HEK293 (cell line): ENCODE measurements around the gene DVL3.

Experiments used
- CTCF ChIA-PET: fragments of 350-600 bp; formaldehyde crosslinking; extraction: SDS; loops from one replicate; lab custom pipeline; 2021; ENCODE audit warnings: antibody characterized with exemption; lab: Yijun Ruan, JAX
- POLR2A ChIA-PET: fragments of 300-600 bp; formaldehyde crosslinking; extraction: SDS; loops from one replicate; lab custom pipeline; 2020; ENCODE audit warnings: antibody characterized with exemption, inconsistent platforms; lab: Yijun Ruan, JAX
- H3K27ac ChIP-seq: fragments of 200-500 bp; sonication (Bioruptor generic); 2 replicates; pipeline ENCODE4 v1.5.1; 2014; ENCODE audit warnings: low read depth, low read length, control low read depth, inconsistent platforms; ENCODE audit errors: extremely low read depth
- H3K36me3 ChIP-seq, 2 experiments: fragments of 200-500 bp in 1 of 2; sonication (Bioruptor generic) in 1 of 2; 1 replicate in 1 of 2; 2 replicates in 1 of 2; pipeline ENCODE4 v1.5.1; 2014 to 2017; ENCODE audit warnings: inconsistent platforms in 2 of 2, low read length in 2 of 2; ENCODE audit not compliant: control insufficient read depth in 2 of 2, insufficient read depth in 1 of 2
- H3K4me1 ChIP-seq: fragments of 200-500 bp; sonication (Bioruptor generic); 2 replicates; pipeline ENCODE4 v1.5.1; 2014; ENCODE audit warnings: mild to moderate bottlenecking, low read length, inconsistent platforms; ENCODE audit not compliant: control insufficient read depth, insufficient read depth
- H3K4me3 ChIP-seq: 2 replicates; pipeline ENCODE4 v1.5.1; 2011; ENCODE audit warnings: low read depth, mild to moderate bottlenecking, control low read depth, low read length, moderate library complexity
- H3K9me3 ChIP-seq: fragments of 200-500 bp; sonication (Bioruptor generic); 2 replicates; pipeline ENCODE4 v1.5.1; 2014; ENCODE audit warnings: low read depth, low read length, inconsistent platforms; ENCODE audit not compliant: control insufficient read depth, insufficient read depth
- KLF7 ChIP-seq: fragments of 450-650 bp; formaldehyde crosslinking; IDR thresholded peaks from 2 replicates; pipeline ENCODE4 v1.5.1; 2016; ENCODE audit warnings: missing biosample characterization, missing genetic modification characterization, borderline replicate concordance
- OVOL3 ChIP-seq: fragments of 450-650 bp; formaldehyde crosslinking; IDR thresholded peaks from 2 replicates; pipeline ENCODE4 v1.5.1; 2016; ENCODE audit warnings: missing biosample characterization, missing genetic modification characterization
- ZBTB17 ChIP-seq: fragments of 450-650 bp; formaldehyde crosslinking; IDR thresholded peaks from 2 replicates; pipeline ENCODE4 v1.5.1; 2016; ENCODE audit warnings: missing biosample characterization, missing genetic modification characterization
- ZIC2 ChIP-seq: fragments of 450-650 bp; formaldehyde crosslinking; IDR thresholded peaks from 2 replicates; pipeline ENCODE4 v1.5.1; 2016; ENCODE audit warnings: missing biosample characterization, missing genetic modification characterization
- ZNF239 ChIP-seq: fragments of 450-650 bp; formaldehyde crosslinking; IDR thresholded peaks from 2 replicates; pipeline ENCODE4 v1.5.1; 2016; ENCODE audit warnings: missing biosample characterization, missing genetic modification characterization
- ZNF37A ChIP-seq: fragments of 450-650 bp; IDR thresholded peaks from 2 replicates; pipeline ENCODE4 v1.5.1; 2018; ENCODE audit warnings: missing biosample characterization, missing genetic modification characterization
- ZNF555 ChIP-seq: fragments of 450-650 bp; formaldehyde crosslinking; conservative IDR thresholded peaks from 2 replicates; pipeline ENCODE4 v1.5.1; 2017; ENCODE audit warnings: missing biosample characterization, mild to moderate bottlenecking, missing genetic modification characterization, inconsistent platforms
- ZNF558 ChIP-seq: fragments of 450-650 bp; formaldehyde crosslinking; IDR thresholded peaks from 2 replicates; pipeline ENCODE4 v1.5.1; 2016; ENCODE audit warnings: missing biosample characterization, missing genetic modification characterization
- ZNF596 ChIP-seq: fragments of 450-650 bp; IDR thresholded peaks from 2 replicates; pipeline ENCODE4 v1.5.0; 2018; ENCODE audit warnings: missing biosample characterization, mild to moderate bottlenecking, missing genetic modification characterization, moderate library complexity
- ZNF654 ChIP-seq: fragments of 450-650 bp; formaldehyde crosslinking; IDR thresholded peaks from 2 replicates; pipeline ENCODE4 v1.5.1; 2016; ENCODE audit warnings: low read depth, missing biosample characterization, missing genetic modification characterization
- ZNF664 ChIP-seq: fragments of 450-650 bp; formaldehyde crosslinking; IDR thresholded peaks from 2 replicates; pipeline ENCODE4 v1.5.1; 2016; ENCODE audit warnings: missing biosample characterization, missing genetic modification characterization
- TF ChIP-seq, protein P1 (sequence below): fragments of 450-650 bp; formaldehyde crosslinking; IDR thresholded peaks from 2 replicates; pipeline ENCODE4 v1.5.1; 2016; ENCODE audit warnings: missing biosample characterization, missing genetic modification characterization, borderline replicate concordance
- TF ChIP-seq, protein P2 (sequence below): fragments of 450-650 bp; formaldehyde crosslinking; IDR thresholded peaks from 2 replicates; pipeline ENCODE4 v1.5.1; 2016; ENCODE audit warnings: missing biosample characterization, missing genetic modification characterization

The DVL3 gene

DNA sequence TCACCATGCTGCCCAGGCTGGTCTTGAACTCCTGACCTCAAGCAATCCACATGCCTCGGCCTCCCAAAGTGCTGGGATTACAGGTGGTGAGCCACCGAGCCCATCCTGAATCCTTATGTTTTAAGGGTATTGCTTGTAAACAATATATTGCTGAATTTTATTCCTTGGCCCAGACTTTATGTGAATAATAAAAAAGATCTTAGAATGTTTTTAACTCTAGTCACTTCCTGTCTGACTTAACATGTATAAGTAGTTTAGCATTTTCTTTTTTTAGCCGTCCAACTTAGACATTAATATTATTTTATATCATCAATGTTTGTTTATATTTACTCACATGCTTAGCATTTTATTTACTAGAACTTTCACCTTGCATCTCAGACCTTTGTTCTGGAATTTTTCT, 29.2 kb upstream of the DVL3 start:
- ChIA-PET CTCF (no interaction called here), POLR2A (no interaction called here)
- TF ChIP-seq, protein P1, sequence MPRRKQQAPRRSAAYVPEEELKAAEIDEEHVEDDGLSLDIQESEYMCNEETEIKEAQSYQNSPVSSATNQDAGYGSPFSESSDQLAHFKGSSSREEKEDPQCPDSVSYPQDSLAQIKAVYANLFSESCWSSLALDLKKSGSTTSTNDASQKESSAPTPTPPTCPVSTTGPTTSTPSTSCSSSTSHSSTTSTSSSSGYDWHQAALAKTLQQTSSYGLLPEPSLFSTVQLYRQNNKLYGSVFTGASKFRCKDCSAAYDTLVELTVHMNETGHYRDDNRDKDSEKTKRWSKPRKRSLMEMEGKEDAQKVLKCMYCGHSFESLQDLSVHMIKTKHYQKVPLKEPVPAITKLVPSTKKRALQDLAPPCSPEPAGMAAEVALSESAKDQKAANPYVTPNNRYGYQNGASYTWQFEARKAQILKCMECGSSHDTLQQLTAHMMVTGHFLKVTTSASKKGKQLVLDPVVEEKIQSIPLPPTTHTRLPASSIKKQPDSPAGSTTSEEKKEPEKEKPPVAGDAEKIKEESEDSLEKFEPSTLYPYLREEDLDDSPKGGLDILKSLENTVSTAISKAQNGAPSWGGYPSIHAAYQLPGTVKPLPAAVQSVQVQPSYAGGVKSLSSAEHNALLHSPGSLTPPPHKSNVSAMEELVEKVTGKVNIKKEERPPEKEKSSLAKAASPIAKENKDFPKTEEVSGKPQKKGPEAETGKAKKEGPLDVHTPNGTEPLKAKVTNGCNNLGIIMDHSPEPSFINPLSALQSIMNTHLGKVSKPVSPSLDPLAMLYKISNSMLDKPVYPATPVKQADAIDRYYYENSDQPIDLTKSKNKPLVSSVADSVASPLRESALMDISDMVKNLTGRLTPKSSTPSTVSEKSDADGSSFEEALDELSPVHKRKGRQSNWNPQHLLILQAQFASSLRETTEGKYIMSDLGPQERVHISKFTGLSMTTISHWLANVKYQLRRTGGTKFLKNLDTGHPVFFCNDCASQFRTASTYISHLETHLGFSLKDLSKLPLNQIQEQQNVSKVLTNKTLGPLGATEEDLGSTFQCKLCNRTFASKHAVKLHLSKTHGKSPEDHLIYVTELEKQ, result no peak
- TF ChIP-seq ZNF596 (tag by site-specific recombination) (no peak), ZNF555 (tag by site-specific recombination) (no peak), ZIC2 (no peak), OVOL3 (tag by site-specific recombination) (no peak), KLF7 (tag by site-specific recombination) (no peak), ZNF239 (tag by site-specific recombination) (no peak)
- no peak overlapping the region for H3K27ac ChIP-seq
- no peaks in the 10 kb centered on the region for H3K4me1 ChIP-seq
- no peaks in the 10 kb centered on the region for H3K36me3 ChIP-seq
- no peaks in the 10 kb centered on the region for H3K9me3 ChIP-seq
- no peak overlapping the region for H3K4me3 ChIP-seq

DNA sequence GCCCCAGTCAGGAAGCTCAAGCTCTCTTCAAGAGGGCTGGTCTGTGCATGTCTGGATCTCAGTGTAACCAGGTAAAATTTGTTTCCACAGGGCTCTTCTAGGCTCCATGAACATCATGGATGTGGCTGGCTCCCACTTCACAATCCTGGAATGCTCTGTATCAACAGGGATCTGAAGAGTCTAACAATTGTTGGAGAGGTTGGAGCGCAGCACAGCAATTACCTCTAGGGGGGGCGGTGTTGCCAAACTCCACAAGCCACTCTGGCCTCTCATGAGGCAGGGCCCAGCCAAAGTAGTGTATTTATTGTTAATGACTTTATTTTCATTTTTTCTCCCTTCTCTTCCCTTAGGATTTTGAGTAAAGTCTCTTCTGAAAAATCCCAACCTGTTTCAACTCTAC, 26.2 kb upstream of the DVL3 start:
- no peaks in the 10 kb centered on the region for H3K9me3 ChIP-seq
- no peak overlapping the region for H3K27ac ChIP-seq
- CTCF ChIA-PET, result no interaction called here
- no peaks in the 10 kb centered on the region for H3K4me1 ChIP-seq
- no peak overlapping the region for H3K4me3 ChIP-seq
- H3K36me3 ChIP-seq, result no peaks in the 10 kb centered on the region
- TF ChIP-seq ZNF37A (tag by site-specific recombination), result no peak
- TF ChIP-seq ZNF654, result peak; percentile 12; the same call in 1 of the 2 replicates
- TF ChIP-seq ZBTB17 (tag by site-specific recombination), result 0 out of 2 replicates have a peak, but pooled peaks have one; percentile 10
- POLR2A ChIA-PET, result no interaction called here

DNA sequence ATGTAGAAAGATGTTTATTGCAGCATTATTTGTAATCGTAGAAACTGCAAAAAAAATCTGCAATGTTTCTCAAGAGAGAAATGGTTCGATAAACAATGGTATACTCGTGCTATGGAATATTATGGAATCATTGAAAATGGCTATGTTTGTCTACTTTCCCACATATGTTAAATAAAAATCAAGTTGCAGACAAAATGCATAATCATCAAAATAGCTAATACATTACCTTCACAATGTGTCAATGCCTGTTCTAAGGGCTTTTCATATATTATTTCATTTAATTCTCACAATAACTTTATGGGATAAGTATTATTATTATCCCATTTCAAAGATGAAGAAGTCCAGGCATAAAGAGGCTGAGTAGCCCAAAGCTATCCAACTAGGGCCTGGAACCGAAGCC, 22.2 kb upstream of the DVL3 start:
- no peak overlapping the region for H3K4me3 ChIP-seq
- ChIA-PET CTCF (interaction anchor here (1.3 kb wide), 1 partner anchor 117 kb away, joined by 3 read pairs; no protein-coding TSS in a partner anchor), POLR2A (interaction anchor here (2.7 kb wide), 1 partner anchor 41 kb away, joined by 6 read pairs; the partner anchor contains the start of gene AP2M1)
- H3K4me1 ChIP-seq, result peaks cover 6% of the 10 kb centered on the region; the same call in 1 of the 2 replicates
- TF ChIP-seq, protein P2, sequence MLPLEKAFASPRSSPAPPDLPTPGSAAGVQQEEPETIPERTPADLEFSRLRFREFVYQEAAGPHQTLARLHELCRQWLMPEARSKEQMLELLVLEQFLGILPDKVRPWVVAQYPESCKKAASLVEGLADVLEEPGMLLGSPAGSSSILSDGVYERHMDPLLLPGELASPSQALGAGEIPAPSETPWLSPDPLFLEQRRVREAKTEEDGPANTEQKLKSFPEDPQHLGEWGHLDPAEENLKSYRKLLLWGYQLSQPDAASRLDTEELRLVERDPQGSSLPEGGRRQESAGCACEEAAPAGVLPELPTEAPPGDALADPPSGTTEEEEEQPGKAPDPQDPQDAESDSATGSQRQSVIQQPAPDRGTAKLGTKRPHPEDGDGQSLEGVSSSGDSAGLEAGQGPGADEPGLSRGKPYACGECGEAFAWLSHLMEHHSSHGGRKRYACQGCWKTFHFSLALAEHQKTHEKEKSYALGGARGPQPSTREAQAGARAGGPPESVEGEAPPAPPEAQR, result no peak
- TF ChIP-seq ZNF664, result peak; percentile 31; the same call in 1 of the 2 replicates
- TF ChIP-seq ZNF558 (tag by site-specific recombination), result no peak
- H3K27ac ChIP-seq, result no peak overlapping the region
- peaks cover 0 to 11% of the 10 kb centered on the region in 2 experiments; a peak in 1 of 3 replicates for H3K36me3 ChIP-seq
- no peaks in the 10 kb centered on the region for H3K9me3 ChIP-seq
